Neural crest cell (in vitro differentiated cells): ENCODE results near the gene ARHGEF7. TPM values are rescaled to one million over a fixed set of nuclear protein-coding genes. Genes with fewer than 3 reads are reported as not detected.
A peak's percentile ranks its signal among the peaks of the same experiment; 100 is the strongest.

Experiments
- DNase-seq: peaks from one replicate; pipeline ENCODE4 v3.0.0; 2021; ENCODE audit warnings: low read depth, mixed read lengths, low spot score
- H3K27ac Mint-ChIP-seq: one replicate; pipeline ENCODE4 v1.8.0; 2021; ENCODE audit warnings: mild to moderate bottlenecking, mixed read lengths; ENCODE audit not compliant: unreplicated experiment
- H3K27me3 Mint-ChIP-seq: 2 replicates; pipeline ENCODE4 v1.8.0; 2021; ENCODE audit warnings: low read depth, mild to moderate bottlenecking, mixed read lengths
- H3K36me3 Mint-ChIP-seq: 2 replicates; pipeline ENCODE4 v1.8.0; 2021; ENCODE audit warnings: low read depth, mild to moderate bottlenecking, mixed read lengths
- H3K4me1 Mint-ChIP-seq: 2 replicates; pipeline ENCODE4 v1.8.0; 2021; ENCODE audit warnings: mixed read lengths
- H3K4me3 Mint-ChIP-seq: one replicate; pipeline ENCODE4 v1.8.0; 2021; ENCODE audit warnings: mild to moderate bottlenecking, mixed read lengths
- H3K9me3 Mint-ChIP-seq: 2 replicates; pipeline ENCODE4 v1.8.0; 2021; ENCODE audit warnings: mixed read lengths
- total RNA-seq: library from RNA; stranded (reverse); gene quantifications from 2 replicates; pipeline ENCODE4 v1.2.1, GENCODE V29; 2021
- TF ChIP-seq, protein P1 (sequence below): fragments of 200-600 bp; sonication (generic); conservative IDR thresholded peaks from 2 replicates; pipeline ENCODE4 v1.5.0; 2021; ENCODE audit warnings: antibody characterized with exemption, mild to moderate bottlenecking

The ARHGEF7 gene
- total RNA-seq, 1 donor from 2014 or later = 77.3 TPM

DNA sequence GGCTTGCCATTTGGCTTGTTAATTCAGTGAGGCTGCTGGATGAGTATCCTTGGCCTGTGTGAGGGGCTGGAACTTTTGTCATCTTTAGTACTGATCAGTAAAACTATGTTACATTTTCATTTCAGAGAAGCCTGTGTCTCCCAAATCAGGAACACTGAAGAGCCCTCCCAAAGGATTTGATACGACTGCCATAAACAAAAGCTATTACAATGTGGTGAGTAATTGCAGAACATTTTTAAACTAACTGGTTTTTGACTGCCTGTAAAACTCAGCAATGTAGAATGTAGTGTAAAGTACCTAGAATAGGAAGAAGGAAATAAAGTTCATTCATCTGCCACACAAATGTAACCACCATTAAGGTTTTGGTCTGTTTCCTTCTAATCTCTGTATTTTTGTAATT is 118.0 kb downstream of the ARHGEF7 start:
- Mint-ChIP-seq H3K4me1 (peaks cover 5% of the 10 kb centered on the region), H3K9me3 (no peaks in the 10 kb centered on the region)
- TF ChIP-seq, protein P1, sequence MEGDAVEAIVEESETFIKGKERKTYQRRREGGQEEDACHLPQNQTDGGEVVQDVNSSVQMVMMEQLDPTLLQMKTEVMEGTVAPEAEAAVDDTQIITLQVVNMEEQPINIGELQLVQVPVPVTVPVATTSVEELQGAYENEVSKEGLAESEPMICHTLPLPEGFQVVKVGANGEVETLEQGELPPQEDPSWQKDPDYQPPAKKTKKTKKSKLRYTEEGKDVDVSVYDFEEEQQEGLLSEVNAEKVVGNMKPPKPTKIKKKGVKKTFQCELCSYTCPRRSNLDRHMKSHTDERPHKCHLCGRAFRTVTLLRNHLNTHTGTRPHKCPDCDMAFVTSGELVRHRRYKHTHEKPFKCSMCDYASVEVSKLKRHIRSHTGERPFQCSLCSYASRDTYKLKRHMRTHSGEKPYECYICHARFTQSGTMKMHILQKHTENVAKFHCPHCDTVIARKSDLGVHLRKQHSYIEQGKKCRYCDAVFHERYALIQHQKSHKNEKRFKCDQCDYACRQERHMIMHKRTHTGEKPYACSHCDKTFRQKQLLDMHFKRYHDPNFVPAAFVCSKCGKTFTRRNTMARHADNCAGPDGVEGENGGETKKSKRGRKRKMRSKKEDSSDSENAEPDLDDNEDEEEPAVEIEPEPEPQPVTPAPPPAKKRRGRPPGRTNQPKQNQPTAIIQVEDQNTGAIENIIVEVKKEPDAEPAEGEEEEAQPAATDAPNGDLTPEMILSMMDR = no peak

GRCh38 chr13:111239764-111240670 is 124.9 kb downstream of the ARHGEF7 start:
- DNase-seq = no peak
- Mint-ChIP-seq H3K36me3 (peaks cover 15% of the 10 kb centered on the region), H3K27me3 (no peaks in the 10 kb centered on the region), H3K4me3 (no peak overlapping the region), H3K27ac (peak overlapping the region; percentile 69), H3K4me1 (peaks cover 27% of the 10 kb centered on the region), H3K9me3 (no peaks in the 10 kb centered on the region)
- TF ChIP-seq, protein P1 = no peak

More for the DNA sequence above, 118.0 kb downstream of the ARHGEF7 start:
- no peak for DNase-seq
- H3K4me3 Mint-ChIP-seq = no peak overlapping the region
- no peak overlapping the region for H3K27ac Mint-ChIP-seq
- H3K36me3 Mint-ChIP-seq = peaks cover 17% of the 10 kb centered on the region
- H3K27me3 Mint-ChIP-seq = no peaks in the 10 kb centered on the region

DNA sequence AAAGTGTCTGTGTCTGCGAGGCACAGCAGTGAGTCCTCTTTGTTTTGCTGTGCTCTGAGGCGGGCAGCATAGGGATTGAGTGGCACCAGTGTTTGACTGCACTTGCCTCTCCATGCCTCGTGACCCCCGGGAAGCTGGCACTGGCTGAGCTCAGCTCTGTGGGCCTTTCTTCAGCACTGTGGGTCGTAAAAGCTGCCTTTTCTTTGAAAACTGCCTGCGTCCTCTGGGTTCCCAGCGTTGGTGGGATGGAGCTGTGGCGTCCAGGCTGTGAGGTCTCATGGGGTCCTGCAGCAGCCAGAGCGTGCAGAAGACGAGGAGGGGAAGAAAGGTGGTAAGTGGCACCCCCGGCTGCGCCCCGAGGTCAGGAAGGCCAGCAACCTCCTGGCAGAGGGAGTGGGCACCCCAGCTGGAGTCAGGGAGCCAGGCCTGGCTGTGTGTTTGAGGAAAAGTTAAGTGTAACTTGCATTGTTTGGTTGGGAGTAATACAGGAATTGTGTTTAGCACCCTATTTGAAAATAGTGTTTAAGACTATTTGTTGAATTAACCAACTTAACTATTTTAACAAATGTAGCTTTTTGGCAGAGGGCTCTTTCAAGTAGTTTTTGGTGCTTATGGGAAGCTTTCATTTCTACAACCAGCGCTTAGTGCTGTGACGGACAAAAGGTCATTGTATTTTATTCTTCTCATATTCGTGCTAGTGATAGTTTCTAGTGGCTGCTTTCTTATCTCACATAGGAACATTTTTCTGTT is 126.1 kb downstream of the ARHGEF7 start:
- Mint-ChIP-seq H3K27ac (peak overlapping the region; percentile 59), H3K9me3 (no peaks in the 10 kb centered on the region), H3K27me3 (no peaks in the 10 kb centered on the region), H3K4me3 (peak overlapping the region; percentile 49), H3K36me3 (peaks cover 20% of the 10 kb centered on the region), H3K4me1 (peaks cover 27% of the 10 kb centered on the region)
- TF ChIP-seq, protein P1 = no peak
- DNase-seq = no peak

GRCh38 chr13:111241862-111242261 is 126.8 kb downstream of the ARHGEF7 start:
- H3K4me1 Mint-ChIP-seq = peaks cover 27% of the 10 kb centered on the region
- peak overlapping the region; percentile 49 for H3K4me3 Mint-ChIP-seq
- TF ChIP-seq, protein P1 = no peak
- peak overlapping the region; percentile 59 for H3K27ac Mint-ChIP-seq
- no peaks in the 10 kb centered on the region for H3K27me3 Mint-ChIP-seq
- peaks cover 23% of the 10 kb centered on the region for H3K36me3 Mint-ChIP-seq
- no peaks in the 10 kb centered on the region for H3K9me3 Mint-ChIP-seq
- DNase-seq = no peak

GRCh38 chr13:111242585-111242984 is 127.5 kb downstream of the ARHGEF7 start:
- Mint-ChIP-seq H3K9me3 (no peaks in the 10 kb centered on the region), H3K27ac (no peak overlapping the region), H3K4me1 (peaks cover 27% of the 10 kb centered on the region), H3K4me3 (no peak overlapping the region), H3K36me3 (peaks cover 26% of the 10 kb centered on the region), H3K27me3 (no peaks in the 10 kb centered on the region)
- TF ChIP-seq, protein P1 = no peak
- no peak for DNase-seq
